ENCODE results near the gene APRT.

- TF ChIP-seq CTCF (IDR thresholded peaks at IDR 0.05) (no peak), POLR2A (IDR thresholded peaks at IDR 0.05) (no peak), POLR2AphosphoS5 (IDR thresholded peaks at IDR 0.05) (no peak)
Measured at GRCh38 chr16:88805340-88805715, 6.4 kb downstream of the APRT start.
